ENCODE data around the gene SYNE1. TPM values are rescaled to one million over a fixed set of nuclear protein-coding genes. Genes with fewer than 3 reads are reported as not detected.
"Not testable (repeated sequence)": the region's sequence is repeated elsewhere in the genome, so short reads cannot be mapped to it uniquely, and the experiment has no call there.

The SYNE1 gene
- 100 to 1,000 TPM; 489 to 570 (median 498) TPM for total RNA-seq
- total RNA-seq (2013) = 335 TPM

- peaks cover 2% of the 10 kb centered on the region for H3K36me3 ChIP-seq (ENCODE audit: control insufficient read depth, insufficient read depth, low read length)
- Mint-ChIP-seq H3K4me3 (peak within 1 kb of the TSS; percentile 98), H3K9me3 (no peaks in the 10 kb centered on the region), H3K27ac (peak within 1 kb of the TSS; percentile 89 to 93), H3K27me3 (ENCODE audit: low read depth in 2 of 2) (no peaks in the 10 kb centered on the region), H3K36me3 (no peaks in the 10 kb centered on the region), H3K4me1 (peaks cover 60 to 65% of the 10 kb centered on the region in 2 donors)
- no peaks in the 10 kb centered on the region for H3K27me3 ChIP-seq (ENCODE audit: control insufficient read depth, insufficient read depth, low read length)
- peak within 1 kb of the TSS; percentile 71 for H3K4me3 ChIP-seq (ENCODE audit: low read length)
- peaks cover 19% of the 10 kb centered on the region for H3K4me1 ChIP-seq (ENCODE audit: control insufficient read depth, insufficient read depth, low read length)
- TF ChIP-seq CTCF (IDR thresholded peaks at IDR 0.05) = no peak
- H3K9me3 ChIP-seq (ENCODE audit: control insufficient read depth, insufficient read depth, low read length) = no peaks in the 10 kb centered on the region
- WGBS (ENCODE audit: insufficient coverage) = 24% methylated on average over 15 of the region's 16 CpGs
- no peak for DNase-seq
- peak within 1 kb of the TSS; percentile 72 for H3K27ac ChIP-seq (ENCODE audit: low read length)
- intact Hi-C loops (cut with micrococcal nuclease) = loop anchor here (5.0 kb wide), 1 partner anchor 40 kb away; no protein-coding TSS in a partner anchor
- no peak for ATAC-seq
Observed at GRCh38 chr6:152637296-152638047, at the start of gene SYNE1. Gene SYNE1 (minus strand): TSS chr6:152637362. CDS start chr6:152628331, 9,031 bp downstream.

- no peaks in the 10 kb centered on the region for H3K9me3 Mint-ChIP-seq
- no peaks in the 10 kb centered on the region for H3K4me1 Mint-ChIP-seq
- no peak overlapping the region for H3K27ac ChIP-seq (ENCODE audit: low read length)
- H3K36me3 Mint-ChIP-seq = no peaks in the 10 kb centered on the region
- H3K36me3 ChIP-seq (ENCODE audit: control insufficient read depth, insufficient read depth, low read length) = no peaks in the 10 kb centered on the region
- no peak overlapping the region for H3K4me3 Mint-ChIP-seq
- peaks cover 8 to 9% of the 10 kb centered on the region in 2 donors for H3K27me3 Mint-ChIP-seq (ENCODE audit: low read depth in 2 of 2)
- no peaks in the 10 kb centered on the region for H3K9me3 ChIP-seq (ENCODE audit: control insufficient read depth, insufficient read depth, low read length)
- no peaks in the 10 kb centered on the region for H3K4me1 ChIP-seq (ENCODE audit: control insufficient read depth, insufficient read depth, low read length)
- whole genome bisulfite sequencing (ENCODE audit: insufficient coverage) = 95% methylated on average over 12 of the region's 12 CpGs
- DNase-seq = no peak
- peaks cover 3% of the 10 kb centered on the region for H3K27me3 ChIP-seq (ENCODE audit: control insufficient read depth, insufficient read depth, low read length)
- intact Hi-C loops (cut with micrococcal nuclease) = no loop called here
- no peak overlapping the region for H3K4me3 ChIP-seq (ENCODE audit: low read length)
- no peak for TF ChIP-seq CTCF (IDR thresholded peaks at IDR 0.05)
- no peak overlapping the region for H3K27ac Mint-ChIP-seq
- ATAC-seq = no peak
Observed at GRCh38 chr6:152685819-152686218, 48.7 kb upstream of the SYNE1 start.

GRCh38 chr6:152682935-152683334, 45.8 kb upstream of the SYNE1 start:
- H3K4me1 ChIP-seq (ENCODE audit: control insufficient read depth, insufficient read depth, low read length); H3K4me3 Mint-ChIP-seq; H3K36me3 Mint-ChIP-seq; H3K36me3 ChIP-seq (ENCODE audit: control insufficient read depth, insufficient read depth, low read length); intact Hi-C loops (cut with micrococcal nuclease); H3K27ac Mint-ChIP-seq; H3K27me3 ChIP-seq (ENCODE audit: control insufficient read depth, insufficient read depth, low read length); H3K4me1 Mint-ChIP-seq; H3K9me3 ChIP-seq (ENCODE audit: control insufficient read depth, insufficient read depth, low read length); H3K9me3 Mint-ChIP-seq; ATAC-seq; H3K27ac ChIP-seq (ENCODE audit: low read length); DNase-seq; H3K4me3 ChIP-seq (ENCODE audit: low read length): not testable (repeated sequence)
- 85% methylated on average over 8 of the region's 8 CpGs for WGBS (ENCODE audit: insufficient coverage)
- H3K27me3 Mint-ChIP-seq (ENCODE audit: low read depth in 2 of 2) = peaks cover 15 to 17% of the 10 kb centered on the region in 2 donors

- no peak for TF ChIP-seq CTCF (IDR thresholded peaks at IDR 0.05)
- intact Hi-C loops (cut with micrococcal nuclease) = no loop called here
- Histone ChIP-seq H3K27me3 (ENCODE audit: control insufficient read depth, insufficient read depth, low read length) (peaks cover 4% of the 10 kb centered on the region), H3K36me3 (ENCODE audit: control insufficient read depth, insufficient read depth, low read length) (no peaks in the 10 kb centered on the region), H3K4me3 (ENCODE audit: low read length) (no peak overlapping the region), H3K9me3 (ENCODE audit: control insufficient read depth, insufficient read depth, low read length) (no peaks in the 10 kb centered on the region), H3K4me1 (ENCODE audit: control insufficient read depth, insufficient read depth, low read length) (no peaks in the 10 kb centered on the region), H3K27ac (ENCODE audit: low read length) (no peak overlapping the region)
- H3K4me1 Mint-ChIP-seq = no peaks in the 10 kb centered on the region
- H3K4me3 Mint-ChIP-seq = no peak overlapping the region
- WGBS (ENCODE audit: insufficient coverage) = 95% methylated on average over 8 of the region's 8 CpGs
- H3K9me3 Mint-ChIP-seq = no peaks in the 10 kb centered on the region
- H3K36me3 Mint-ChIP-seq = no peaks in the 10 kb centered on the region
- DNase-seq (no peak), ATAC-seq (no peak)
- peaks cover 17 to 19% of the 10 kb centered on the region in 2 donors for H3K27me3 Mint-ChIP-seq (ENCODE audit: low read depth in 2 of 2)
- no peak overlapping the region for H3K27ac Mint-ChIP-seq
Observed at GRCh38 chr6:152682141-152682540, 45.0 kb upstream of the SYNE1 start.

All from natural killer cell (primary cell).